ELR (cell line): ENCODE measurements around the gene TRAPPC3.
A peak's percentile ranks its signal among the peaks of the same experiment; 100 is the strongest.

Experiments
- DNase-seq: peaks from one replicate; pipeline ENCODE4 v3.0.0-alpha.2; 2015; ENCODE audit warnings: low read depth

TRAPPC3 gene

DNA sequence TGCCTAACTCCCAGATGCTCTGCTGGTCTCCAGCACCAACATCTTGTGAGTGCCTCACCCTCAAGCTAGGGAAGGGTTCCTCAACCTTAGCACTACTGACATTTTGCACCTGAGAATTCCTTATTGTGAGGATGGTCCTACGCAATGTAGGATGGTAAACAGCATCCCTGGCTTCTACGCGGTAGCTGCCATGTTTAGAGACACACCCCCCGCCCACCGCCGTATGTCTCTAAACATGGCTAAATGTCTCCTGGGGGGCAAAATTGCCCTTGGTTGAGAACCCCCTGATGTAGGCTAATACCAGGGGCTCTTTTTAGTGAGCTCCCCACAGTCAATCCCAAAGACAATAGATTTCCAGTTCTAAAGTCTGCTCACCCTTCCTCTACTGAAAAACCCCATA lies 4.2 kb upstream of the TRAPPC3 start:
- DNase-seq, result no peak

GRCh38 chr1:36151845-36152203 lies 2.5 kb upstream of the TRAPPC3 start:
- no peak for DNase-seq

- no peak for DNase-seq
Observed at GRCh38 chr1:36151134-36151844, 2.0 kb upstream of the TRAPPC3 start.

- DNase-seq, result peak; percentile 97
Observed at GRCh38 chr1:36150296-36151133, 1.2 kb upstream of the TRAPPC3 start.

DNA sequence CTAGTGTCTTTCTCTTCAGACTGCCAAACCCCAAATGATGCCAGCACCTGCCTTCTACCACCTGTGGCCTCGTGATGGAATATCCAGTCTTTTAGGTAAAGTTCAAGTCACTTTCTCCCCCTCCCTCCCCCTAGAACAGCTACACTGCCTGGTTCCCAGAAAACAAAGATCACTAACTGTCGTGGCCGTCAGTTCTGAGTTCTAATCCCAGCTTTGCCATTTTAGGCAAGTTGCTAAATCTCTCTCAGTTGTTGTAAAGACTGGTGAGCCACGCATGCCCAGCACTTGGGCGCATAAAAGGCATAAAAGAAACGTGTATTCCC lies 648 bp upstream of the TRAPPC3 start:
- no peak for DNase-seq

DNA sequence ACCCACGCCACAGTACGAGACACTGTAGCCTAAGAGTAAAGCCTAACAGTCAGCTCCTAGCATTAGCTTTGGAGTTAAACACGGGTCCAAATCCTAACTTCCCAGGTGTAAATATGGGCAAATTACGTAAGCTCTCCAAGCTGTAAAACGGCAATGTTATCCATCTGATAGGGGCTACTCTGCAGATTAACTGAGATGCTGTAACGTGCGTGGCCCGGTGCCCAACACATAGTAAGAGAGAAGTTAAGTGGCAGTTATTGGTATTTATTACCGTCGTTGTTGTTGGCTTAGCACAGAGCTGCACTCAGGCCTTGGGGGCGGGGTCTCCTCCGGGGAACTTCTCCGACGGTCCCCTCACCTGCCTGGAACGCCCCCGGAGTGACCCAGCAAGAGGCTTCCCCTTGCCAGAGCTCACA lies 457 bp downstream of the TRAPPC3 start:
- DNase-seq, result no peak

DNA sequence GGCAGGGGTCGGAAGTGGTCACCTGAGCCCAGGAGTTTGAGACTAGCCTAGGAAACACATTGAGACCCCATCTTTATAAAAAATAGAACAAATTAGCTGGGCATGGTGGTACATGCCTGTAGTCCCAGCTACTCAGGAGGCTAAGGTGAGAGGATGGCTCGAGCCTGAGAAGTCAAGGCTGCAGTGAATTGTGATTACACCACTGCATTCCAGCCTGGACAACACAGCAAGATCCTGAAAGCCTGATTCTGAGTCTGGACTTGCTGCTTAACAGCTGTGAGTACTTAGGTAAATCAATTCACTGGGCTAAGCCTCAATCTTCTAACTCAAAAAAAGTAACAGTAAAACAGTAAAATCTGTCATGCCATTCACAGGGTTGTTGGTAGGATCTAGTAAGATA lies 4.9 kb downstream of the TRAPPC3 start:
- DNase-seq, result no peak

DNA sequence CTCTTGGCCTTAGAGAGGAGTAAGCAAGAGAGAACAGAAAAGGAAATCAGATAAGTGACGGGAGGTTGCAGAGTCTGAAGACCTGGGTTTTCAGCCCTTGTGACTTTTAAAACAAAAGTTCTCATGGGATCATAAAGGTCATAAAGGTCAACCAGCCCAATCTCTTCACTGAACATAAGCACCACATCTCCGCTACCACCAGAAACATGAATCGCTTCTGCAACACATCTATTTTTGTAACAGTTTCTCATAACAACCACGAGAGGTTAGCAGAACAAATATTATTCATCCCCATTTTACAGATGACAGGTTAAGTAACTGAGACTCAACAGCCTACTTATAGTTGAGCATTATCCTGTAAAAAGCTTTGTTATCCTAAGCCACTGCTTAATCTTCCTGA lies 5.9 kb downstream of the TRAPPC3 start:
- no peak for DNase-seq

DNA sequence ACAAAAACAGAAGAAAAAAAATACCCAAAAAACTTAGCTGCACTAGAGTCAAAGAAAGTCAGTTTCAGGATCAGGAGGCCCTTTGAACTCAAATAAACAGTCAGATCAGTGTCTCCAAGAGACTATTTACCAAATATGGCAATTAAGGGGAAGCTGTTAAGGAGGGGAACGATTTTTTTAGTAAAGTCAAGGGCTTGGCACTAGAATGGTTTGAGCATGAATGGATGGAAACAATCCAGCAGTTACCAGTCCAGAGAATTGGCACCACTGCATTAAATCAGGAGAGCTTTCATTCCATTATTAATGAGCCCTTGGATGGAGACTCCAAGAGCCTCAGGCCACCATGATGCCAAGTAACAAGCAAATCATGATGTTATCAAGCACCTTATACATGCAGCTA lies 7.2 kb downstream of the TRAPPC3 start:
- DNase-seq, result no peak

GRCh38 chr1:36139521-36139920 lies 9.8 kb downstream of the TRAPPC3 start:
- DNase-seq, result no peak

DNA sequence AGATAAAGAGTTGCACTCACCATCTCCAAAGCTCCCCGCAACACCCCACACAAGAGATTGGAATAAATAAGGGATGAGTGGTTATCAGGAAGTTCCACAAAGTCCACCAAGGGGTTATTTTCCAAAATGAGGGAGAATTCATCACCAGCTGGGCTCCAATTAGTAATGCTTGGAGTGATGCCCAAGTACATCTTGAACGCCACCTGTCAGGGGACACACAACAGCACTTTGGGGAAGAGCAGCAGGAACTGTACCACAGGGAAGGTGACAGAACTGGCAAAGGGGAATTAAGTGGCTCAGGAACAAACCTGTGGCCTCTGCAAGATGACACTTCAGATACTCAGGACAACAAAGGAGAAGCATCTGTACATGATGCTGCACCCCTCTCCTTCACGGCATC lies 11.5 kb downstream of the TRAPPC3 start:
- no peak for DNase-seq

GRCh38 chr1:36137226-36137625 lies 12.1 kb downstream of the TRAPPC3 start:
- no peak for DNase-seq

GRCh38 chr1:36136535-36136934 lies 12.8 kb downstream of the TRAPPC3 start:
- peak; percentile 87 for DNase-seq

GRCh38 chr1:36135796-36136195 lies 13.5 kb downstream of the TRAPPC3 start:
- no peak for DNase-seq

DNA sequence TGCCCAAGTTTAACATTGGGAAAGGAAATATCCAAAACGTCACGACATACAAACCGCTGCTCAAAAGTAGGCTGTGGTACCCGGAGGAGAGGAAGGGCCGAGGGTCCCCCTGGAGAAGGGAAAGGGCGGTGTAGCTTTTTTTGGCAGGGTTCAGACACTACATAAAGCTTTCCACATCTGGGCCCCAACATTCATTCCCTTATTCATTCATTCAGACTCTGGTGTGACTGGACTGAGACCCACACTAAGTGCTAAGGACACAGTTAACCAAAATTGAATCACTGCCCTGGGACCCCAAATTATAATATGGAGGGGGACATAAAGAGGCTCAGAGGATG lies 14.0 kb downstream of the TRAPPC3 start:
- DNase-seq, result no peak

- peak; percentile 75 for DNase-seq
Observed at GRCh38 chr1:36134505-36135329, 14.6 kb downstream of the TRAPPC3 start.

DNA sequence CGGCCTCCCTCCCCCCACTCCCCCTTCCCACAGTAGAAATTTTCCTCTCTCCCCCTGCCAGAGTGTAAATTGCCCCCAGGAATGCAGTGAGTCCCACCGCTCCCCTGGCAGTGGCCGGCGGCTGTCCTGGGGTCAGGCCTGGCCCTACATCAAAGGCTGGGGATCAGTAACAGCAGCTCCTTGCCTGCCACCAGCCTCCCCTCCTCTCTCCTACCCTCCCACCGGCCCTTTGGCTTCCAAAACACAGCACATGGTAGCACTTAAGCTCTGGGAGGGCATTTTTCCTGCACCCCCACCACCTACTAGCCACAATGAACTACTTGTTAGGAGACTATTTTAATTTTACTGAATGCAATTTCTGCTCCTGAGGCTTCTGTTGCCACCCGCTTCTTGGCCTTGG lies 15.3 kb downstream of the TRAPPC3 start:
- no peak for DNase-seq

- peak; percentile 96 for DNase-seq
Observed at GRCh38 chr1:36133484-36133883, 15.8 kb downstream of the TRAPPC3 start.

DNA sequence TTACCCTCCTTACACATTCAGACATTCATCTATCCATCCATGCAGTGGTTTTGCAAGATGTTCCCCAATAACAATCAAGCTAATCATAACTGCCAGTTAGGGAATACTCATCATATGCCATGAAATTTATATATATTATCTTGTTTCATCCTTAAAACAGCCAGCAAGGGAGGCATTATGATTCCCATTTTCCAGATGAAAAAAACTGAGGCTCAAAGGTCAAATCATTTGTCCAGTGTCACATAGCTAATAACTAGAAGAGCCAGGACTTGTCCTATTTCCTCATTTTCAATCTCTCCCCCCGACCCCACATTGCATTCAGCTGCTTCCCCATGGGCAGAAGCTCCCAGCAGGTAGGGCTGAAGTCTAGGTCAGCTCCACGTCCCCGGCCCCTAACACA lies 17.3 kb downstream of the TRAPPC3 start:
- no peak for DNase-seq

- DNase-seq, result no peak
Observed at GRCh38 chr1:36128905-36129206, 20.4 kb downstream of the TRAPPC3 start.

- peak; percentile 89 for DNase-seq
Observed at GRCh38 chr1:36128126-36128904, 21.0 kb downstream of the TRAPPC3 start.

DNA sequence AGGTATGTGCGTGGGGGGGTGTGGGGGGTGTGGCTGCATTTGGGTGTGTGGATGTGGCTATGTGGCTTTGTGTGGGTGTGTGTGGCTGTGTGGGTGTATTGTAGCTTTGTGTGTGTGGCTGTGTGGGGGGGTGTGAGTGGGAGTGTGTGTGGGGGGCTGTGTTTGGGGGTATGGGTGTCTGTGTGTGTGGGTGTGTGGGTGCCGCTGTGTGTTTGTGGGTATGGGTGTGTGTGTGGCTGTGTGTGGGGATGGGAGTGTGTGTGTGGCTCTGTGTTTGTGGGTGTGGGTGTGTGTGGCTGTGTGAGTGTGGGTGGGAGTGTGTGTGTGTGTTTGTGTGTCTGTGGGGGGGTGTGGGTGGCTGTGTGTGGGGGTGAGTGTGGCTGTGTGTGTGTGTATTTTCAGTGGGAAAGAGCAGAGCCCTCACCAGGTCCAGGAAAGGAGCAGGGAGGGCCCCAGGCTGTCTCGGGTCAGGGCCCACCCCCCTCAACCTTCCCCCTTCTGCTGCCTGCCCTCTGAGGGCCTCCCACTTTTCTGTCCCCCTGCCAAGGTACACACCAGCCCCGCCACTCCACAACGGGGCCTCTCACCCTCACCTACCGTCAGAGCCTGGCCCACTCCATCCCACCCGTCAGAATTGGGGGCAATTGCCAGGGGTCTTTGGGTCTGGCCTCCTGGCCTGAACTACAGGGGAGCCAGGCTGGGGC lies 22.3 kb downstream of the TRAPPC3 start:
- DNase-seq, result no peak
